Medulla oblongata (tissue), 1 donor: ENCODE measurements around the gene SHROOM3.

Experiments
- DNase-seq: peaks from one replicate; pipeline ENCODE4 v3.0.0-alpha.2; 2015; ENCODE audit errors: extremely low spot score

Gene SHROOM3

GRCh38 chr4:76494243-76494642 is 59.2 kb downstream of the SHROOM3 start:
- no peak for DNase-seq

DNA sequence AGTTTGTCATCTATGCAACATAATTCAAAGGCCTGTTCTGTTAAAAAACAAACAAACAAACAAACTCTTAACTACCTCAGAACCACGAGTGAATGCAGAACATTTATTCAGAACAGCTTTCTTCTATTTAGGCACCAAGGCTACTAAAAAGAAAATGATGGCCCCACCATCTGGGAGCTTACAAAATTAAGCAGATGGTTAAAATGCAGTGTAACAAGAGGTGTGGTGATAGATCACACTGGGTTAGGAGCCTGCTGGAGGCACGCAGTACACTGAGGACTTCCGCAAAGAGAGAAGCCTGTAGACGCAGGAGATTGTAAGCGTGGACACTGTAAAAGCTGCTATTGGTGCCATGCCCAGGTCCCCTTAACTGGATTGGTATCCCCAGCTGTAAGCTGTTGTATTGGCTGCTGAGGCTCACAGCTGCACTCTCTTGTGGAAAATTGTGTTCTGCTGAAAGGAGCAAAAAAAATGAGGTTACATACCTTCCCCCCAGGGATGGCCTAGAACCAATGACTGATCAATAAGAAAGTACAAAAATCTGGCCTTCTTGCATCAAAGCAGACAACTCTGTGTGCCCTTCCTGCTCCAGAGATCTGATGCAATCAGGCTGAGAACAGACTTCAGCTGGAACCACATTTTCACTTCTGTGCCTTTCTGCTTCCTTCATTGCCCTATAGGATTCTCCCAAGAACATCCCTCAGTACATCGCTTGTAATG is 60.0 kb downstream of the SHROOM3 start:
- DNase-seq: no peak

GRCh38 chr4:76498550-76498949 is 63.5 kb downstream of the SHROOM3 start:
- DNase-seq: no peak

DNA sequence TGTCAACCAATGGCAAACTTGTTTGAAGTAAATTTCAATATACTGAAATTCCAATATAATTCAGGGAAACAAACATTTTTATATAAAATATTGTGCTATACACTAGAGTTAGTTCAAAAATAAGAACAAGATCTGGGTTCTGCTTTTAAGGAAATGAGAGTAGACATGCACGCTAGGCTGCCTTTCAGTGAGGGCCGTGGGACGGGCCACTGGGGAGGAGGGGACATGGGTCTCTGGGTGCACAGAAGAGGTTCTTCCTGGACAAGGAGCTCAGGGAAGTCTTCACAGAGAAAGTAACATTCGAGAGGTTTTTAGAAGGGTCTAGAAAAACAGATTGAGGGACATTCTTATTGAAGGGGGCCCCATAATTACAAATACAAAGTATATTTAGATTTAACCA is 64.4 kb downstream of the SHROOM3 start:
- no peak for DNase-seq

DNA sequence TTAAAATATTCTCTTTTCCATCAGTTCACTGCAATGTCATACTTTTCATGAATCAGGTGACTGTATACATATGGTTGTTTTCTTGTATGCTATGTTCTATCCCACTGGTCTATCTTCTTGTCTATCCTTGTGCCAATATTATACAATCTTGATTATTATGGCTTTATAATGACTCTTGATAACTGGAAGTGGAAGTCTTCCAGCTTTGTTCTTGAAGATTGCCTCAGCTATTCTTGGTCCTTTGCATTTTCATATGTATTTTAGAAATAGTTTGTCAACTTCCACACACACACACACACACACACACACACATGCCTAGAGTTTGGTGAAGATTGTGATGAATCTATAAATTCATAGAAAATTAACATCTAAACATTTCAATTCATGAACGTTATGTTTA is 67.9 kb downstream of the SHROOM3 start:
- DNase-seq: no peak

GRCh38 chr4:76504613-76505465 is 69.8 kb downstream of the SHROOM3 start:
- peak; percentile 74 for DNase-seq

DNA sequence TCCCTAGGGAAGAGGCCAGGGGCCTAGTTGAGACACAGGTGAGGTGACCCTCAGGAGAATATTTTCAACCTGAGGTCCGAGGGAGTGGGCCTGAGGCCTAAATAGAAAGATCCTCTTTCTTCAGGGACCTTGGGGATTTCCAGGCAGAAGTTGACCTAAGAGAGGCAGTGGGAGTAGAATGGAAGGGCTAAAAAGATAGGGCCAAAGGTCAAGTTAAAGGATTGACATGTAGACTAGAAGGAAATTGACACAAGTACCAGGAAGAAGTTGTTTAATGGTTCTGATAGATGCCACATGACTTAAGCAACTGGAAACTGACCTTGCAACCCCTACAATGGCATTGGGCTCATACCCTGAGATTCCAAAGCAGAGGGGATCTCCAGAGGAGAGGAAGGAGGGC is 76.9 kb downstream of the SHROOM3 start:
- no peak for DNase-seq

GRCh38 chr4:76513482-76513881 is 78.5 kb downstream of the SHROOM3 start:
- DNase-seq: no peak

GRCh38 chr4:76514087-76514486 is 79.1 kb downstream of the SHROOM3 start:
- no peak for DNase-seq

DNA sequence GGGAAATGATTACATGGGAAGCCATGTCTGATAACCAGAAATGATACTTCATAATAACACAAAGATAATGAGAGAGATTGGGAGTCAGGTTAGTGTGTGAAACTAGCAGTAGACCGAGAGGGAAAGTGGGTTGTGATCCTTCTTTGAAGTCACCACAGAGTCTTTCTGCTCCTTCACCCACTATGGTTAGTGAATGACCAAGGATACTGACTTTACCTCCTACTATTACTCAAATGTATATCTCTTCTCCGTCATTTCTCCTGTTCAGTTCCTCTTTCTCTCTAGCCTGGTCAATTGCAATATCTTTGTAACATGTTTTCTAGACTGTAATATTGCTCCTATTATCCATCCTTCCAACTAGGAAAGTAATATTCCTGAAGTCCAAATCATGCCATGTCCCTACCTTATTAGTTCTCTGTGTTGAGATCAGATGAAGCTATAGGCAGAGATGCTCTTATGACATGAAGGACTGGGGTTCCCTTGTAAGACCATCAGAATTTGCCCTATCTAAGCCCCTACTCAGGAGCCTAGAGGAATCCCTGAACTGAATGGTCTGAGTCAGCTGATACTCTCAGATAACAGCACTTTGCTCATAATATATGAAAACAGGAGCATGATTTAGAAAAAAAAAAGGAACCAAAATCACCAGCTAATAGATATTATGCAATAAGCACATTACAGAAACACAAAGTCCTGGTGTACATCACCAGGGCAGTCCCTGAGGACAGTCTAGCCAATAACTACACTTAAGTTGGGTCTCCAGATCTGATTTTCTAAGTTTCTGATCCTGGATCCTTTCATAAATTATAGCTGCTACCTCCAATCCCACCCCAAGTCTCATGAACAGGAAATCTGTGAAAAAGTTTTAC is 81.2 kb downstream of the SHROOM3 start:
- no peak for DNase-seq

DNA sequence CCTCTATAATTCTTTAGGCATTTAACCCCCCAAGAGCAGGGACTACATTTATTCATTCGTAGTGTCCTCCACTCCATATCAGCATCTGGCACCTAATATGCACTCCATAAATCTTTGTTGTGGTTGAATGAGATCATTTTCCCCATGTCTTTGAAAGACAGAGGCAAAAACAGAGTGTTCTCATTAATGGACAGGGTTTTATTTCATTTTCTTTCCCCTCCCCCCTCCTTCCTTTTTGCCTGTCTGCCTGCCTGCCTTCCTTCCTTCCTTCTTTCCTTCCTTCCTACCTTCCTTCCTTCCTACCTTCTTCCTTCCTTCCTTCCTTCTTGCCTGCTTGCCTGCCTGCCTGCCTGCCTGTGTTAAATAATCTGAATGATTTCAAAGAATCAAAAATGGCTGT is 83.2 kb downstream of the SHROOM3 start:
- no peak for DNase-seq

DNA sequence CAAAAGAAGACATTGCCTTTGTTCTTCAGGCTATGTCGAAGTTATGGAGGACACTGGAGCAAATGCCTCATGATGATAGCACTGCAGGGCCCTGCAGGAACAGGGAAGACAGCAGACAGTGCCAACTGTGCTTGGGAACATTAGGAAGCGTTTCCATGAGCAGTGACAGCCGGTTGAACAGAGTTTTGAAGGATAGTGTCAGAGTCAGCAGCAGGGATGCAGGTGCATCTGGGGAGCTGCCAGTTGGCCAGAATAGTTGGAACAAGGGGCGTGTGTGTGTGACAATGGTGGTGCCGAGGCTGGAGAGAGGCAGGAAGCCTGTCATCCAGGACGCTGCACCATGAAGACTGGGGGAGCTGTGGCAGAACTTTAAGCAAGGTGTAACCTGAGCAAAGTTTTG is 88.6 kb downstream of the SHROOM3 start:
- no peak for DNase-seq

DNA sequence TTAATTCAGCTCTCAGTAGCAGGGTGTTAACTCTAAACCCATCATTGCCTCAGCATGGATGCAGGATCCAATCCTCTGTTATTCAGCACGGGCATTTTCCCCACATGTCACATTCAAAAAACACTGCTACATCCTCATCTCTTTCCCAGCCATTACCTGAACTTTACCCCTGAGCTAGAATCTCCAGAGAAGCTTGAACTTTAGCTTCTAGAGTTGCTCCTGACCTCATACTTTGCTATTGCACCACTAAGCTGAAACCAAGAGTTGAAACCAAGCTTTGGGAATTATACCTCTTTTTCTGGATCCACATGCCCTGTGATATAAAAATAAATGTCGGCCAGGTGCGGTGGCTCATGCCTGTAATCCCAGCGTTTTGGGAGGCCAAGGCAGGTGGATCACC is 90.7 kb downstream of the SHROOM3 start:
- DNase-seq: no peak

- no peak for DNase-seq
Observed at GRCh38 chr4:76526585-76526990, 91.6 kb downstream of the SHROOM3 start.

DNA sequence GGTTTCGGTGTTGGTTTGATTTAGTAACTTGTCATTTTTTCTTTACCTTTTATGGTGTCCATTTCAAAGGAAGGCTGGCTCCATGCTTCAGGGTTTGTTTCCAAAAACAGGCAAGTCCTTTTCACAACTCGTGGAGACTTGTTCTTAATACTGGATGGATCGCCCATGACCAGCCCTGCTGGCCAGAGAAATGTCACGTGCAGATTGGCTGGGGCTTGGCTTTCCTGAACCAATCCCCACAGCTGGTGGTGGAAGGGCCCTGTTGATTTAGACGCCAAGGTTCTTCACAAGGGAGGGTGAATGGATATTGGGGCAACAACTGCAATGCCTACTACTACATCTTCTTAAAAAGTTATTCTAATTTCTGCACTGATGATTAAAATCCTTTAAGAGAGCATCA is 92.6 kb downstream of the SHROOM3 start:
- peak; percentile 30 for DNase-seq

DNA sequence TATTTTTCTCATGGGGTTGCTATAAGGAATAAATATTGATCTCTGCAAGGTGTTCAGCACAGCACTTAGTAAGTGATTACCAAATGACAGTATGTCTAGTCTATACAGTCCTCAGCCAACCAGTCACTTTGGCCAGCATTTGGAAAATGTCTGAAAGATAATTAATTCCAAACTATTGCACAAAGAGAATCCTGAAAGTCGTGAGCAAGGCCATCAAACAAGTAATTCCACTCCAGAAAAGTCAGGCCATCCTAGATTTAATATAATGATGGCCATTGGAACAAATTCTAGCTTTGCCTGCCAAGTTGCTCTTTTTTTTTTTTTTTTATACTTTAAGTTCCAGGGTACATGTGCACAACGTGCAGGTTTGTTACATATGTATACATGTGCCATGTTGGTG is 96.6 kb downstream of the SHROOM3 start:
- DNase-seq: no peak

- DNase-seq: no peak
Observed at GRCh38 chr4:76532805-76533204, 97.8 kb downstream of the SHROOM3 start.

DNA sequence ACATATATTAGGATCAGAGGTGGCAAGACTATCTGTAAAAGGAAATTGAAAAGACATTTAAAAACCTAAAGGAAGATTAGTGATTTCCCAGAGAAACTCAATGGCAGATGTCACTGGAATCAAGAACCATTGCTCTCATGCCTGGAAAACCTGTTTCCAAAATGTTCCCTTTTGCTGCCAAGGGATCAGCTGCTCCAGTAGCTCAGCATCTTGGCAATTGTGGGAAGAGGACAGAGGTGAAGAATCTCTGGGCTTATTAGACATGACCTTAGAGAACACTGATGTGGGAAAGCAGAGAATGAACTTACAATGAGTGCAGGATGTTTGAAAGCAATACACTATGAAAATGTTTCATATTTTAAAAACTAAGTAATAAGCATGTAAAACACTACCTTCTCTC is 98.3 kb downstream of the SHROOM3 start:
- DNase-seq: peak; percentile 59

DNA sequence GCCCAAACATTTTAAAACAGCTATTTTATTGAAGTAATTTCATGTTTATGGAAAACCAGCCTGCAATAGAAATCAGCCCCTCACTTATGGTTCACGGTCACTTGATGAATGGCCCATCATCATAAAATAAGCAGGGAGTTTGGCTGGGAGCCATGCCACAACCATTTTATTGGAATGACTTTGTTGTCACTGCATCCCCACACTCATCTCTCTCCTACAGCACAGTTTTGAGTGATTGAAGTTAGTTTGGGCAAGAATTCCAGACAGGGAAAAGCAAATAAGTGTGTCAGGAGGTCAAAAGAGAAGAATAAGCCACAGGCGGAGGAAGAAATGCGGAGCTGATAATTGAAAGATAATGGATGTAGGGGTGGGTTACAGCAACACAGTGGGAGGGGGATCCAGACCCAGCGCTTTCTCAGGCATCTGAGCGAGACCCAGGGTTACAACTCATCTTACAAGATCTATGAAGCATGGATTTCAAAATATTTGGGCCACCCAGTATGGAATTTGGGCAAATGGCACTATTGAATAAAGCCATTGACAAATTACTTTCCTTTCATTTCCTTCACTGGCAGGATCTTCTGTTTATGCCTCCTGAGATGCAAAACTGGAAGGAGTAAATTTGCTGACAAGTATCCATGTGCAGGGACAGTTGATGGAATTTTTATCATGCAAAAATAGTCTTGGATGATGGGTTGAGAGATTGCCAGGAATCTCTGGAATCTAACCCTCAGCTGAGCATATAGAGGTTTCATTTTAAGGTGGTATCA is 100.8 kb downstream of the SHROOM3 start:
- no peak for DNase-seq

DNA sequence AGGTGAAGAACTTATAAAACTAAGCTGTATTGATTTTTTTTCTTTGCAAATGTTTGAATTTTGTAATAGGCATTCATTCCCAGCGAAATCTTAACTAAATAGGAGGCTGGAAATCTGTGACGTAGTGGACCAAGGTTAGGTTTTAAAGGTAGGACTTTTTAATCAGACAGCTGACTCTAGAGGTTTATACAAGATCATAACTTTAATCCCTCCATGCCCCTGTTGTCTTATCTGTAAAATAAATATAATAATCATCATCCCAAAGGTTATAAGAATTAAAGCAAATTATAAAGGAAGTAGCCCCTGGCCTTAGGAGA is 101.3 kb downstream of the SHROOM3 start:
- no peak for DNase-seq

DNA sequence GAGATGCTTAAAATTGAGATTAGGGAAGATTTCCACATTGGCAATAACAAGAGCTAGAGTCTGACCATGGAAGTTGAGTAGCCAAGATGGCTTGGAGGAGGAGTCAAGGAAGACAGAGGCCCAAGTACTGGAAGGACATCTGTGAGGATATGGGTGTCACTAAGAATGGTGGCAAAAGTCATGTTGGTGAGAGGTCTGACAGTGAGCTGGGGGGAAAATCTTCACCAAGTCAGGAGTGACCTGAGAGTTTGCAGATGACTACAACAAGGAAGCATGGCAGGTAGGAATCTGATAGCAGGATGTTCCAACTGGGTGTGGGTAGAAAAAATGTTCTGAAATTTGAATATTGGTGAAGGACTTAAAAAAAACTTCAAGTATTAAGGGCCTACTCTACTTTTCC is 103.3 kb downstream of the SHROOM3 start:
- no peak for DNase-seq

DNA sequence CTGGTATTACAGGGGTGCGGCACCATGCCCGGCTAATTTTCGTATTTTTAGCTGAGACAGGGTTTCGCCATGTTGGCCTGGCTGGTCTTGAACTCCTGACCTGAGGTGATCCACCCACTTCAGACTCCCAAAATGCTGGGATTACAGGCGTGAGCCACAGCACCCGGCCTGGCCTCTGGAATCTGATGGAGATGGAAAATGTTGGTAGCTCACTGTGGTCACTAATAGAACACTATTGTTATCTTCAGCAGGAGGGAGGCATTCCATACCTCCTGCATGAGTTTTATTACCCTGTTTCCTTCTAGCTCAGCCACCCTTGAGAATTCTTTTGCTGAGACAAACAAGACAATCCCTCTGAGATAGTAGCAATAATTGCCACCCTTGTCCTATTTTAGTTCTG is 105.0 kb downstream of the SHROOM3 start:
- no peak for DNase-seq
